Measurements from ENCODE around the gene LSM4. TPM values are rescaled to one million over a fixed set of nuclear protein-coding genes. Genes with fewer than 3 reads are reported as not detected.
"Not testable (repeated sequence)": the region's sequence is repeated elsewhere in the genome, so short reads cannot be mapped to it uniquely, and the experiment has no call there.

Gene LSM4
- total RNA-seq, 1 donor from 2014 or later: 198 TPM

DNA sequence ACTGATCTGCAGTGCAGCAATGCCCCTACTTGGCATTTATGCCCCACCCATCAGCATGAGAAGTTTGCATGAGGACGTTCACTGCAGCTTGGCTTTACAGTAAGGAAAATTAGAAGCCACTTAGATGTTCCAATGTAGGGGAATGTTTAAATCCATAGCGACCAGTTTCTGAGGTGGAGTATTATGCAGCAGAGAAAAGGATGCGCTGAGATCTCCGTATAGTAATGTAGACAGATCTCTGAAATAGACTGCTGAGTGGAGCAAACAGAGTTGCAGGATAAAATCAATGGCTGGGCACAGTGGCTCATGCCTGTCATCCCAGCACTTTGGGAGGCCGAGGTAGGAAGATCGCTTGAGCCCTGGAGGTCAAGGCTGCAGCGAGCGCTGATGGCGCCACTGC lies 27.6 kb upstream of the LSM4 start:
- Mint-ChIP-seq H3K4me3 (no peak overlapping the region), H3K27me3 (ENCODE audit: insufficient read depth) (no peaks in the 10 kb centered on the region), H3K36me3 (ENCODE audit: low read depth) (peaks cover 7% of the 10 kb centered on the region), H3K4me1 (ENCODE audit: low read depth) (no peaks in the 10 kb centered on the region), H3K27ac (no peak overlapping the region), H3K9me3 (no peaks in the 10 kb centered on the region)
- DNase-seq (ENCODE audit: low spot score): no peak
- intact Hi-C loops (cut with micrococcal nuclease): no loop called here

DNA sequence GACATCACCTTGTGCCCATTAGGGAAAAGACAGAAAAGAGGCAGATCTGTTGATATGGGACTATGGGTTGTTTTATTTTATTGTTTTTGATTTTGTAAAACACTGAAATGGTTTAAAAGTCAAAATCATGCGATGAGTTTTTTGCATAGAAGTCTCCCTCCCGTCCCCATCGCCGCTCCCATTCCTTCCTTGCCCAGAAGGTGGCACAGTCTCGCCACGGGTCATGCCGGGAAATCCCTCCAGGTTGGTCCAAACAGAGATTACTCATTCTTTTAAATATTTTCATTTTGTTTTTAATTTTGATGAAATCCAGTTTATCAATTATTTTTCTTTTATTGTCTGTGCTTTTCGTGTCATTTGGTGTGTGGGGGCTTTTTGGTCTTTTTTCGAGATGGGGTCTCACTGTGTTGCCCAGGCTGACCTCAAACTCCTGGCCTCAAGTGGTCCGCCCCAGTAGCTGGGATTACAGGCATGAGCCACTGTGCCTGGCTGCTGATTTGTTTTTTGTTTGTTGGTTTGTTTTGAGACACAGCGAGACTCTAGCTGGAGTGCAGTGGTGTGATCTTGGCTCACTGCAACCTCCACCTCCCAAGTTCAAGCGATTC lies 26.8 kb upstream of the LSM4 start:
- H3K9me3 Mint-ChIP-seq: no peaks in the 10 kb centered on the region
- H3K4me1 Mint-ChIP-seq (ENCODE audit: low read depth): no peaks in the 10 kb centered on the region
- no peaks in the 10 kb centered on the region for H3K27me3 Mint-ChIP-seq (ENCODE audit: insufficient read depth)
- peaks cover 7% of the 10 kb centered on the region for H3K36me3 Mint-ChIP-seq (ENCODE audit: low read depth)
- H3K27ac Mint-ChIP-seq: no peak overlapping the region
- no peak overlapping the region for H3K4me3 Mint-ChIP-seq
- intact Hi-C loops (cut with micrococcal nuclease): loop anchor here (1.0 kb wide), 1 partner anchor 61 kb away; no protein-coding TSS in a partner anchor
- no peak for DNase-seq (ENCODE audit: low spot score)

DNA sequence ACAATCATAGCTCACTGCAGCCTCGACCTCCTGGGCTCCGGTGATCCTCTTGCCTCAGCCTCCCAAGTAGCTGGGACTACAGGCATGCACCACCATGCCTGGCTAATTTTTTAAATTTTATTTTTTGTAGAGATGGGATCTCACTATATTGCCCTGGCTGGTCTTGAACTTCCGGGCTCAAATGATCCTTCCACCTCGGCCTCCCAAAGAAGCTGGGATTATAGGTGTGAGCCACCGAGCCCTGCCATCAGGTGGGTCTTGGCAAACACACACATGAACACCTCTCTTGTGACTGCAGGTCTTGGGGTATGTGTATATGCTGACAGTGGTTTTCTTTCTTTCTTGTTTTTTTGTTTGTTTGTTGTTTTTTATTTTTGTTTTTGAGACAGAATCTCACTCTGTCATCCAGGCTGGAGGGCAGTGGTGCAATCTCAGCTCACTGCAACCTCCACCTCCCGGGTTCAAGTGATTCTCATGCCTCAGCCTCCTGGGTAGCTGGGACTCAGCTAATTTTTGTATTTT lies 26.0 kb upstream of the LSM4 start:
- not testable (repeated sequence) for H3K27me3 Mint-ChIP-seq (ENCODE audit: insufficient read depth); H3K27ac Mint-ChIP-seq; H3K4me3 Mint-ChIP-seq; H3K4me1 Mint-ChIP-seq (ENCODE audit: low read depth); H3K9me3 Mint-ChIP-seq; DNase-seq (ENCODE audit: low spot score); H3K36me3 Mint-ChIP-seq (ENCODE audit: low read depth)
- intact Hi-C loops (cut with micrococcal nuclease): loop anchor here (1.0 kb wide), 1 partner anchor 61 kb away; no protein-coding TSS in a partner anchor

DNA sequence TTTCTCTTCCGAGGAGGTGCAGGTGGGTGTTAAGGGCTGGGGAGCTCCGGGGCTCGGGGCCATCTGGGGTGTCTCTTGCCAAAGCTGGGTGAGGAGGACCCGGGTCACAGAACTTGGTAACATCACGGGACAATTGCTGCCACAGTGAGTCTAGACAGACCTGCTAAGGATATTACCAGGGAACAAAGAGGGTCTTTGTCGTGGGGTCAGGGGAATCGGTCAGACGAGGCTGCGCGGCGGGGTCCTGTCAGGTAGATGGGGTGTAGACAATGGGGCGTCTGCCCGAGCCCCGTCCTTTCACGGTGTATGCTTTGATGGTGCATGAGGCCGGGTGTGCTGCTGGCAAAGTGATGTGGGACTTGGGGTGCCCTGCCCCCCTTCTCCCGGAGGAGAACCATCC lies 25.3 kb upstream of the LSM4 start:
- H3K27me3 Mint-ChIP-seq (ENCODE audit: insufficient read depth): no peaks in the 10 kb centered on the region
- intact Hi-C loops (cut with micrococcal nuclease): no loop called here
- H3K4me1 Mint-ChIP-seq (ENCODE audit: low read depth): no peaks in the 10 kb centered on the region
- no peak for DNase-seq (ENCODE audit: low spot score)
- H3K36me3 Mint-ChIP-seq (ENCODE audit: low read depth): peaks cover 7% of the 10 kb centered on the region
- no peaks in the 10 kb centered on the region for H3K9me3 Mint-ChIP-seq
- no peak overlapping the region for H3K4me3 Mint-ChIP-seq
- H3K27ac Mint-ChIP-seq: no peak overlapping the region

DNA sequence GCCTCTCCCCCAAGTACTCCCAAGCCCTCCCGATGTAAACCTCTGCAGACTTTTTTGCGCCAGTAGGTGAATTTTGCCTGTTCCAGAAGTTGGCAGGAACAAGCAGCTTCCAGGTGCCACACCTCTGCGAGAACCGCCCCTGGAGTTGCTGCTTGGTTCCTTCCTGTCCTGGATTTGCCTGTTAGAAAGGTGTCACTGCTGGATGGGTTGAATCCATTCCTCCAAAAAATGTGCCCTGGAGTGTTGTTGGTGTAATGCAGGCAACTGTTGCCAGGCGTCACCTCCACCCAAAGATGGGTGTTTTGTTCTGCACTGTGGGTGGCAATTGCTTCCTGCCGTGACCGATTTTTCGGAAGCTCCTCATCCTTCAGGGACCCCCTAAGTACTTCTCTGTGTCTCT lies 23.2 kb upstream of the LSM4 start:
- peaks cover 7% of the 10 kb centered on the region for H3K36me3 Mint-ChIP-seq (ENCODE audit: low read depth)
- peaks cover 5% of the 10 kb centered on the region for H3K4me1 Mint-ChIP-seq (ENCODE audit: low read depth)
- no peak for DNase-seq (ENCODE audit: low spot score)
- H3K4me3 Mint-ChIP-seq: no peak overlapping the region
- H3K9me3 Mint-ChIP-seq: no peaks in the 10 kb centered on the region
- H3K27me3 Mint-ChIP-seq (ENCODE audit: insufficient read depth): no peaks in the 10 kb centered on the region
- H3K27ac Mint-ChIP-seq: no peak overlapping the region
- intact Hi-C loops (cut with micrococcal nuclease): no loop called here

DNA sequence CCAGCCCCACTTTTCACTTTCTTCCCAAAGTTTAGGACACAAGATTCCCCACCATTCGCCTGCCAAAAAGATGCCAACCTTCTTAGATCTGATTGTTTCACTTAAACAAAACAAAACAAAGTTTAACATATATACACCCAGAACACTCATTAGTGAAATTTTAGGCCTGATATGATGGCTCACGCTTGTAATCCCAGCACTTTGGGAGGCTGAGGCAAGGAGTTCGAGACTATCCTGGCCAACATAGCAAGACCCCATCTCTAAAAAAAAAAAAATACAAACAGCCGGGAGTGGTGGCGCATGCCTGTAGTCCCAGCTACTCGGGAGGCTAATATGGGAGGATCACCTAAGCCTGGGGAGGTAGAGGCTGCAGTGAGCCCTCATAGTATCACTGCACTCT lies 22.4 kb upstream of the LSM4 start:
- Mint-ChIP-seq H3K9me3 (no peaks in the 10 kb centered on the region), H3K36me3 (ENCODE audit: low read depth) (peaks cover 7% of the 10 kb centered on the region), H3K4me3 (no peak overlapping the region), H3K27ac (no peak overlapping the region), H3K4me1 (ENCODE audit: low read depth) (peaks cover 6% of the 10 kb centered on the region), H3K27me3 (ENCODE audit: insufficient read depth) (no peaks in the 10 kb centered on the region)
- intact Hi-C loops (cut with micrococcal nuclease): no loop called here
- DNase-seq (ENCODE audit: low spot score): no peak

DNA sequence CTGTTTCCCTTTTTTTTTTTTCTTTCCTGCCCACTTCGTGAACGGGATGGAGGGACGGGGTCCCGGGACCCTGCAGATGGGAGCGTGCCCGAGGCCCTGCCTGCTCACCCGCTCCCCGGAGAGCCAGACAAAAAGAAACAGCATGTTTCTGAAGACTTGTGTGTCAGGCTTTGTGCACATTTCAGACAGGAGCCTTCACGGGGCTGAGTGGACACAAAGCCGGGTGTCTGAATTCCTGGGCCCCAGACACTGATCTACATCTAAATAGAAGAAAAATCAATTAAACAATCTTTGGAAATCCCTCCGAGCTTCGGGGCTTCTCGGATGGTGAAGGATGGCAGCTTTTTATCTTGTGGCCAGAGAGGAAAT lies 21.7 kb upstream of the LSM4 start:
- Mint-ChIP-seq H3K27me3 (ENCODE audit: insufficient read depth) (no peaks in the 10 kb centered on the region), H3K27ac (no peak overlapping the region), H3K4me1 (ENCODE audit: low read depth) (peaks cover 9% of the 10 kb centered on the region), H3K4me3 (no peak overlapping the region), H3K9me3 (no peaks in the 10 kb centered on the region), H3K36me3 (ENCODE audit: low read depth) (peaks cover 7% of the 10 kb centered on the region)
- intact Hi-C loops (cut with micrococcal nuclease): no loop called here
- no peak for DNase-seq (ENCODE audit: low spot score)

DNA sequence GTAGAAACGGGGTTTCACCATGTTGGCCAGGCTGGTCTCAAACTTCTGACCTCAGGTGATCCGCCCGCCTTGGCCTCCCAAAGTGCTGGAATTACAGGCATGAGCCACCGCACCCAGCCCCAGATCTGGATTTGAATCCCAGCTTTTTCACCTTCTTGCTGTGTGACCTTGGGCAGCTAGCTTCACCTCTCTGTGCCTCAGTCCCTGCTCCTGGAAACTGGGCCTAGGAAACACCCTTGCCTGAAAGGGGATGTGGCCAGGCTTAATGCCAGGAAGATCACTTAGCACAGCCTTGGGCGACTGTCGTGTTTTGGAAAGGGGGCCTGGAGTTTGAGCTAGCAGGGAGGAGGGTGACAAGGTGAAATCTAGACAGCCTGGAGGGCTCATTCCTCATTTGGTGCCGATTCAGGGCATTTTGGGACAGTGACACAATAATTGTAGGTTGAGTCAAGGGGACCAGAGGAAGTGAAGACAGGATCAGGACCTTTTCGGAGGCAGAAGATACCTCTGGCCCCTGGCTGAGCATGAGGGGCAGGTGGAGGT lies 19.3 kb upstream of the LSM4 start:
- H3K27me3 Mint-ChIP-seq (ENCODE audit: insufficient read depth): no peaks in the 10 kb centered on the region
- peaks cover 11% of the 10 kb centered on the region for H3K4me1 Mint-ChIP-seq (ENCODE audit: low read depth)
- peaks cover 5% of the 10 kb centered on the region for H3K36me3 Mint-ChIP-seq (ENCODE audit: low read depth)
- H3K9me3 Mint-ChIP-seq: no peaks in the 10 kb centered on the region
- H3K4me3 Mint-ChIP-seq: peak overlapping the region; percentile 85
- intact Hi-C loops (cut with micrococcal nuclease): no loop called here
- H3K27ac Mint-ChIP-seq: no peak overlapping the region
- no peak for DNase-seq (ENCODE audit: low spot score)

DNA sequence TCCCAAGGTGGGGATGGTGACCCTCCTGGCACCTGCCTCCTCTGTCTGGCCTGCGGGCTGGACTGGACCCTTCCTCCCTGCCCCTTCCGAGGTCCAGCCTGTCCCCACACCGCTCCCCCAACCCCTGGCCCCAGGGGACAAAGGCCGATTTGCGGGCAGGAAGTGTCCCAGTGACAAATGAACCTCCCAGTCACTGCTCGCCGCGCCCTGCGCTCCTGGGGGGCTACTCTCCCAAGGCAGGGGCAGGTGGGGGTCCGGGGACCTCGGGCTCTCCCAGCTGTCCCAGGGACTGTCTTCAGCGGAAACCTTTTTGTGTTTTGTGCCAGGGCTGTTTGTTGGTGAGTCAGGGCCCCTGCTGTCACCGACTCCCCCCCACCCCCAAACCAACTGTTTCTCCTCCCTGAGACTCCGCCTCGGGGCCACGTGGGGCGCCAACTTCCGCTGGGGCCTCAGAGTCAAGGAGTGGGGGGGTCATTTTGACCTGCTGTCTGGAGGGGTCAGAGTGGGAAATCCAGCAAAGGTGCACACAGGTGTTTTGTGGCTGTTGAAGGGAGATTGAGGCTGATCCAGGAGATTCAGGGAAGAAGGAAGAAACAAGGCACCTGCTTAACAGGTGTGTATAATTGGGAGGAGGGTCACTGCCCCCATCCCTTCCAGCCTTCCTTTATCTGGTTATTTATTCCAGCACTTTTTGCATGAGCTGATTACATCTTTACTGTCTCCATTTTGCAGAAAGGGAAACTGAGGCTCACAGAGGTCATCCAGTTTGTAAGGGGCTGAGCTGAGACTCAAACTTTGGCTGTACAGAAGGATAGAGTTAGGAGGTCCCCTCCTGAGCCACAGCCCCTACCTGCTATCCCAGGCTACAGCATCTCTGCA lies 18.4 kb upstream of the LSM4 start:
- intact Hi-C loops (cut with micrococcal nuclease): loop anchor here (1.0 kb wide), 2 partner anchors 13 to 137 kb away; partner anchors contain the start of gene RAB3A
- peak overlapping the region; percentile 85 for H3K4me3 Mint-ChIP-seq
- H3K36me3 Mint-ChIP-seq (ENCODE audit: low read depth): peaks cover 2% of the 10 kb centered on the region
- H3K4me1 Mint-ChIP-seq (ENCODE audit: low read depth): peaks cover 11% of the 10 kb centered on the region
- H3K27me3 Mint-ChIP-seq (ENCODE audit: insufficient read depth): no peaks in the 10 kb centered on the region
- peak; percentile 37 for DNase-seq (ENCODE audit: low spot score)
- H3K9me3 Mint-ChIP-seq: no peaks in the 10 kb centered on the region
- peak overlapping the region; percentile 83 for H3K27ac Mint-ChIP-seq

DNA sequence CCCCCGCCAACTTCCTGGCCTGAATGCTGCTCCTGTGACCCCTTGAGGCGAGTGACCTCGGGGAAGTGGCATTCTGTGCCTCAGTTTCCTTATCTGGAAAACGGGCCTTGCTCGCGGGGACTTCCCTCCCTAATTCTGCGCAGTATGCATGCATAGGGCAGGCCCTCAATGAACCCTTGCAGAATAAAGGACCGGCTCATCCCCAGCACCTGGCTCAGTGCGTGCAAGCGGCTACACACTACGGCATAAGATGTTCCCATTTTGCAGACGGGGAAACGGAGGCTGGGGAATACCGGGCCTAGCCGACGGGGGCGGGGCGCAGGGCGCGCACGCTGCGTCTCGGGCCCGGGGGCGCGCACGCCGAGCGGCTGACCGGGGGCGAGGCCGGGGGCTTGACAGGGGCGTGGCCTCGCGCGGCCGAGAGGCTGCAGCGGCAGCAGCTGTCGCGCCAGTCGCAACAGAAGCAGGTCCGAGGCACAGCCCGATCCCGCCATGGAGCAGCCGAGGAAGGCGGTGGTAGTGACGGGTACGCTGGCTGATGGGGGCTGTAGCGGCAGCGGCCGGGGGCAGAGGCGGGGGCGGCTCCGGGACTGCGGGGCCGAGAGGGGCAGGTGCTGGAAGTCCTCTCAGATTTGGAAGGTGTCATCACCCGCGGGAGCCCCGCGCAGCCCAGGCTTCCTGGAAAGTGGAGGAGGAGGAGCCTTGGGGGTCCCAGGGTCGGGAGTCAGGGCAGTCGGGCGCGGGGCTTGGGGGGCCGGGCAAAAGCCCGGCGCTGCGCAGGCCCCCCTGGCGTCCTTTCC lies 17.5 kb upstream of the LSM4 start, which contains the start of gene PGPEP1:
Gene PGPEP1 (plus strand): TSS at position 409 of the 800 bp plus-strand sequence. CDS start 84 bp downstream, at position 493.
- Mint-ChIP-seq H3K36me3 (ENCODE audit: low read depth) (peaks cover 2% of the 10 kb centered on the region), H3K9me3 (no peaks in the 10 kb centered on the region), H3K4me1 (ENCODE audit: low read depth) (peaks cover 11% of the 10 kb centered on the region), H3K27ac (peak within 1 kb of the TSS; percentile 86), H3K27me3 (ENCODE audit: insufficient read depth) (peaks cover 2% of the 10 kb centered on the region), H3K4me3 (peak within 1 kb of the TSS; percentile 90)
- intact Hi-C loops (cut with micrococcal nuclease): loop anchor here (1.0 kb wide), 2 partner anchors 12 to 136 kb away; partner anchors contain the start of gene RAB3A
- peak; percentile 62 for DNase-seq (ENCODE audit: low spot score)

DNA sequence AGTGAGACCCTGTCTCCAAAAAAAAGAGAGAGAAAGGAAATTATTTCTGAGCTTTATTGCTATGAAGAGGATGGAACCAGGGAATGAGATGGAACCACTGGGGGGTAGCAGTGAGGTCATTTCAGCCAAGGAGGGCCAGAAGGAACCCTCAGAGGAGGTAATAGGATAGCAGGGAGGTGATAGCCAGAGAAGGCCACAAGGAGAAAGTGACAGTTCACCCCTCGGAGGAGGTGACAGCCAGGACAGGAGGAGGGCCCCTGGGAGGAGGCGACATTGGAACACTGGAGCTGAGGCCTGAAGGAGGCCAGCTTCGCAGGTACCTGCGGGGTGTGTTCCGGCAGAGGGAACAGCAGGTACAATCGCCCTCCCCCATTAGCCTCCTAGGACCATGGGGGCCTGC lies 16.8 kb upstream of the LSM4 start:
- H3K4me1 Mint-ChIP-seq (ENCODE audit: low read depth): peaks cover 11% of the 10 kb centered on the region
- H3K36me3 Mint-ChIP-seq (ENCODE audit: low read depth): peaks cover 2% of the 10 kb centered on the region
- H3K4me3 Mint-ChIP-seq: peak overlapping the region; percentile 90
- intact Hi-C loops (cut with micrococcal nuclease): loop anchor here (1.0 kb wide), 2 partner anchors 11 to 135 kb away; partner anchors contain the start of gene RAB3A
- peaks cover 2% of the 10 kb centered on the region for H3K27me3 Mint-ChIP-seq (ENCODE audit: insufficient read depth)
- H3K27ac Mint-ChIP-seq: peak overlapping the region; percentile 86
- no peaks in the 10 kb centered on the region for H3K9me3 Mint-ChIP-seq
- DNase-seq (ENCODE audit: low spot score): no peak

DNA sequence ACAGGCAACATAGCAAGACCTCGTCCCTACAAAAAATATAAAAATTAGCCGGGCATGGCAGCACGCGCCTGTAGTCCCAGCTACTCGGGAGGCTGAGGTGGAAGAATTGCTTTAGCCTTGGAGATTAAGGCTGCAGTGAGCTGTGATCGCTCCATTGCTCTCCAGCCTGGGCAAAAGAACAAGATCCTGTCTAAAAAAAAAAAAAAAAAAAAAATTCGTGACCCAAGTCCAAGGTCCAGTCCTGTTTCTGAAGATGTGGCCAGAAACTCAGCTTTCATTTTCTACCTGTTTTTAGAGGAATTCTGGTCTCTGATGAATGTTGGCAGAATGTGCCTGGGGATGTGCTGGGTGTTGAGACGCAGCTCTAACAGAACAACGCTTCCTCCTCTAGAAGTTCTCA lies 15.7 kb upstream of the LSM4 start:
- H3K36me3 Mint-ChIP-seq (ENCODE audit: low read depth): peaks cover 2% of the 10 kb centered on the region
- intact Hi-C loops (cut with micrococcal nuclease): no loop called here
- DNase-seq (ENCODE audit: low spot score): no peak
- peak overlapping the region; percentile 49 for H3K4me3 Mint-ChIP-seq
- H3K9me3 Mint-ChIP-seq: no peaks in the 10 kb centered on the region
- H3K4me1 Mint-ChIP-seq (ENCODE audit: low read depth): peaks cover 11% of the 10 kb centered on the region
- H3K27me3 Mint-ChIP-seq (ENCODE audit: insufficient read depth): peaks cover 2% of the 10 kb centered on the region
- H3K27ac Mint-ChIP-seq: no peak overlapping the region

Data from activated T-helper 1 cell treated with anti-CD3 and anti-CD28 coated beads, Interleukin-12 subunit alpha, Interleukin-12 subunit beta, Interleukin-2, Interleukin-4 antibody, amounts not matched to agents 30 ng/mL and 10 ng/mL and 1 ng/mL, durations not matched to agents 14 hours and 24 hours and 36 hours (primary cell).